ENCODE data around the gene MRPL11. TPM values are rescaled to one million over a fixed set of nuclear protein-coding genes. Genes with fewer than 3 reads are reported as not detected.

Gene MRPL11
- total and polyA plus RNA-seq, 2 donors (not counting 3 experiments of a cell fraction or from before 2014, with no cell fraction given) = 54.9 to 69.1 TPM

DNA sequence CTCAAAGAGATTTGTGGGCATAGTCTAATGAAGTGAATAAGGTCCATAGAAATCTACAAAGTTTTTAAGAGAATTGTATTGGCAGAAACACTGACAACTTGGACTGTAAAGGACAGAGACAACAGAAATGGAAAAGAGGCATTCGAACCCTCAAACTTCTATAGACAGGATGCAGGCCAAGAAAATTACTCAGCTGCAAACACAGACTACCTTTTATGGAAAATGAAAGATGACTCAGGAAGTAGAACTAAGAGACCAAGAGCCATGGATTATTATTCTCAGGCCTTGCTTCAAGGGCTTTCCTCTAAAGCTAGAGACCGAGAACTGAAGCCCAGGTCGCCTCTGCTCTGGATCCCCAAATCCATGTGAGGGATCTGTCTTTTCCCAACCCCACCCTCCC lies 24.3 kb upstream of the MRPL11 start:
- no peaks in the 10 kb centered on the region for H4K20me1 ChIP-seq (replicated peaks; ENCODE audit: control insufficient read depth, extremely low read depth, insufficient read depth, low read length)
- POLR2A ChIA-PET = interaction anchor here (0.6 kb wide), 1 partner anchor 214 kb away, joined by 3 read pairs; no protein-coding TSS in a partner anchor
- BruUV-seq (replicated peaks) = no TSS peak
- no peak overlapping the region for H3K4me3 ChIP-seq (replicated peaks in 1 of 3; ENCODE audit: insufficient read depth in 1 of 3, low read depth in 1 of 3, low read length in 3 of 3)
- H3K4me2 ChIP-seq (ENCODE audit: insufficient read depth, low read length) = no peak overlapping the region
- FAIRE-seq (no peak), DNase-seq (ENCODE audit: low read depth, low spot score) (no peak)
- dilution Hi-C loops (cut with MboI; ENCODE audit: extremely low pct_ligation_motif_present, low sequenced_read_pairs) (no loop called here), intact Hi-C loops (cut with micrococcal nuclease) (no loop called here)
- H3K27me3 ChIP-seq (ENCODE audit: control insufficient read depth in 2 of 2, insufficient read depth in 2 of 2, low read length in 2 of 2) = peaks cover 2 to 4% of the 10 kb centered on the region in 2 experiments
- H3K9me1 ChIP-seq (replicated peaks; ENCODE audit: control insufficient read depth, extremely low read depth, insufficient read depth, low read length) = no peaks in the 10 kb centered on the region
- H2AFZ ChIP-seq (ENCODE audit: low read depth, low read length) = no peak overlapping the region
- TF ChIP-seq, protein P1, sequence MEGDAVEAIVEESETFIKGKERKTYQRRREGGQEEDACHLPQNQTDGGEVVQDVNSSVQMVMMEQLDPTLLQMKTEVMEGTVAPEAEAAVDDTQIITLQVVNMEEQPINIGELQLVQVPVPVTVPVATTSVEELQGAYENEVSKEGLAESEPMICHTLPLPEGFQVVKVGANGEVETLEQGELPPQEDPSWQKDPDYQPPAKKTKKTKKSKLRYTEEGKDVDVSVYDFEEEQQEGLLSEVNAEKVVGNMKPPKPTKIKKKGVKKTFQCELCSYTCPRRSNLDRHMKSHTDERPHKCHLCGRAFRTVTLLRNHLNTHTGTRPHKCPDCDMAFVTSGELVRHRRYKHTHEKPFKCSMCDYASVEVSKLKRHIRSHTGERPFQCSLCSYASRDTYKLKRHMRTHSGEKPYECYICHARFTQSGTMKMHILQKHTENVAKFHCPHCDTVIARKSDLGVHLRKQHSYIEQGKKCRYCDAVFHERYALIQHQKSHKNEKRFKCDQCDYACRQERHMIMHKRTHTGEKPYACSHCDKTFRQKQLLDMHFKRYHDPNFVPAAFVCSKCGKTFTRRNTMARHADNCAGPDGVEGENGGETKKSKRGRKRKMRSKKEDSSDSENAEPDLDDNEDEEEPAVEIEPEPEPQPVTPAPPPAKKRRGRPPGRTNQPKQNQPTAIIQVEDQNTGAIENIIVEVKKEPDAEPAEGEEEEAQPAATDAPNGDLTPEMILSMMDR (IDR thresholded peaks at IDR 0.05; ENCODE audit: extremely low read depth in 1 of 2, insufficient read depth in 1 of 2, low read depth in 1 of 2, low read length in 2 of 2) = no peak
- no peak for TF ChIP-seq GATA2 (IDR thresholded peaks at IDR 0.05; ENCODE audit: insufficient read depth, insufficient read length, low read depth, low read length)
- no peak for TF ChIP-seq EZH2 (IDR thresholded peaks at IDR 0.05; ENCODE audit: borderline replicate concordance, low read depth, low read length, severe bottlenecking)
- no peak for TF ChIP-seq POLR2A (IDR thresholded peaks at IDR 0.05; ENCODE audit: low read depth, low read length)
- TF ChIP-seq, protein P2, sequence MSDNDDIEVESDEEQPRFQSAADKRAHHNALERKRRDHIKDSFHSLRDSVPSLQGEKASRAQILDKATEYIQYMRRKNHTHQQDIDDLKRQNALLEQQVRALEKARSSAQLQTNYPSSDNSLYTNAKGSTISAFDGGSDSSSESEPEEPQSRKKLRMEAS (IDR thresholded peaks at IDR 0.05; ENCODE audit: insufficient read depth, insufficient read length) = no peak
- no peak for TF ChIP-seq POLR2AphosphoS5 (IDR thresholded peaks at IDR 0.05; ENCODE audit: insufficient read depth, low read depth, low read length)
- no peaks in the 10 kb centered on the region for H3K79me2 ChIP-seq (ENCODE audit: control insufficient read depth, insufficient read depth, low read length)
- H3K9me3 ChIP-seq (replicated peaks; ENCODE audit: control insufficient read depth, insufficient read depth, low read length) = no peaks in the 10 kb centered on the region
- H3K4me1 ChIP-seq (ENCODE audit: control insufficient read depth, extremely low read depth, insufficient read depth, low read length) = peaks cover 10% of the 10 kb centered on the region
- no peak overlapping the region for H3K27ac ChIP-seq (ENCODE audit: insufficient read depth, low read depth, low read length)
- no peaks in the 10 kb centered on the region for H3K36me3 ChIP-seq (ENCODE audit: control insufficient read depth in 2 of 2, extremely low read depth in 1 of 2, insufficient read depth in 2 of 2, low read length in 2 of 2)
- H3K9ac ChIP-seq (replicated peaks; ENCODE audit: extremely low read depth, insufficient read depth, low read length) = no peak overlapping the region
- CTCF ChIA-PET = interaction anchor here (0.8 to 0.9 kb wide), 2 partner anchors 17 to 77 kb away, joined by 3 read pairs; partner anchors contain the start of gene DPP3
